Measurements from ENCODE around the gene TMEM8B. TPM values are rescaled to one million over a fixed set of nuclear protein-coding genes. Genes with fewer than 3 reads are reported as not detected.

Gene TMEM8B
- polyA plus RNA-seq, 1 donor (not counting 4 experiments of a cell fraction or from before 2014, with no cell fraction given), result 1.3 TPM

- DNase-seq (ENCODE audit: low read depth, low spot score), result no peak
- no peaks in the 10 kb centered on the region for H3K9me3 ChIP-seq (ENCODE audit: control insufficient read depth, low read depth, low read length)
- peak within 1 kb of the TSS; percentile 54 for H3K4me2 ChIP-seq (ENCODE audit: control insufficient read depth, extremely low read depth, insufficient read depth, low read depth, low read length)
- H3K9me1 ChIP-seq (ENCODE audit: control insufficient read depth, extremely low read depth, insufficient read depth, low read length), result no peaks in the 10 kb centered on the region
- no peaks in the 10 kb centered on the region for H3K79me2 ChIP-seq (ENCODE audit: control insufficient read depth, insufficient read depth, low read length)
- H3K27ac ChIP-seq (ENCODE audit: control insufficient read depth, insufficient read depth, low read length), result no peak within 1 kb of the TSS
- peaks cover 38% of the 10 kb centered on the region for H3K4me1 ChIP-seq (ENCODE audit: control insufficient read depth, extremely low read depth, insufficient read depth, low read length)
- H3K4me3 ChIP-seq (ENCODE audit: control insufficient read depth in 2 of 3, extremely low read depth in 1 of 3, insufficient read depth in 2 of 3, low read depth in 1 of 3, low read length in 3 of 3), result no peak within 1 kb of the TSS
- no peaks in the 10 kb centered on the region for H4K20me1 ChIP-seq (ENCODE audit: control insufficient read depth, extremely low read depth, insufficient read depth, low read length)
- no peak within 1 kb of the TSS for H3K9ac ChIP-seq (ENCODE audit: control insufficient read depth, extremely low read depth, insufficient read depth, low read length)
- peak within 1 kb of the TSS; percentile 14 for H2AFZ ChIP-seq (ENCODE audit: control insufficient read depth, low read length)
- no peaks in the 10 kb centered on the region for H3K27me3 ChIP-seq (ENCODE audit: control insufficient read depth, extremely low read depth, insufficient read depth, low read length)
- TF ChIP-seq CTCF (optimal IDR thresholded peaks at IDR 0.05 in 1 of 3, IDR thresholded peaks at IDR 0.05 in 1 of 3, conservative IDR thresholded peaks at IDR 0.05 in 1 of 3; ENCODE audit: extremely low read depth in 1 of 3, insufficient read depth in 2 of 3, low read length in 3 of 3) (no peak), EZH2 (IDR thresholded peaks at IDR 0.05; ENCODE audit: low read length) (no peak)
- dilution Hi-C loops (cut with MboI; ENCODE audit: extremely low pct_ligation_motif_present, low sequenced_read_pairs), result no loop called here
- no peaks in the 10 kb centered on the region for H3K36me3 ChIP-seq (ENCODE audit: control insufficient read depth in 2 of 2, extremely low read depth in 1 of 2, insufficient read depth in 2 of 2, low read length in 2 of 2)
- FAIRE-seq, result no peak
These were observed 80.2 kb downstream of the TMEM8B start, which contains the start of gene SPAAR for GRCh38 chr9:35909274-35909673. Gene SPAAR (plus strand): TSS chr9:35909490. CDS start chr9:35910464, 974 bp downstream.

- Histone ChIP-seq H3K9me1 (ENCODE audit: control insufficient read depth, extremely low read depth, insufficient read depth, low read length) (no peaks in the 10 kb centered on the region), H3K27ac (ENCODE audit: control insufficient read depth, insufficient read depth, low read length) (no peak overlapping the region), H3K4me2 (ENCODE audit: control insufficient read depth, extremely low read depth, insufficient read depth, low read depth, low read length) (no peak overlapping the region), H3K4me1 (ENCODE audit: control insufficient read depth, extremely low read depth, insufficient read depth, low read length) (peaks cover 40% of the 10 kb centered on the region), H4K20me1 (ENCODE audit: control insufficient read depth, extremely low read depth, insufficient read depth, low read length) (no peaks in the 10 kb centered on the region), H3K36me3 (ENCODE audit: control insufficient read depth in 2 of 2, extremely low read depth in 1 of 2, insufficient read depth in 2 of 2, low read length in 2 of 2) (no peaks in the 10 kb centered on the region), H3K9me3 (ENCODE audit: control insufficient read depth, low read depth, low read length) (no peaks in the 10 kb centered on the region), H3K4me3 (ENCODE audit: control insufficient read depth in 2 of 3, extremely low read depth in 1 of 3, insufficient read depth in 2 of 3, low read depth in 1 of 3, low read length in 3 of 3) (no peak overlapping the region), H3K9ac (ENCODE audit: control insufficient read depth, extremely low read depth, insufficient read depth, low read length) (no peak overlapping the region), H2AFZ (ENCODE audit: control insufficient read depth, low read length) (no peak overlapping the region), H3K27me3 (ENCODE audit: control insufficient read depth, extremely low read depth, insufficient read depth, low read length) (no peaks in the 10 kb centered on the region), H3K79me2 (ENCODE audit: control insufficient read depth, insufficient read depth, low read length) (no peaks in the 10 kb centered on the region)
- TF ChIP-seq CTCF (optimal IDR thresholded peaks at IDR 0.05 in 1 of 3, IDR thresholded peaks at IDR 0.05 in 1 of 3, conservative IDR thresholded peaks at IDR 0.05 in 1 of 3; ENCODE audit: extremely low read depth in 1 of 3, insufficient read depth in 2 of 3, low read length in 3 of 3) (no peak), EZH2 (IDR thresholded peaks at IDR 0.05; ENCODE audit: low read length) (no peak)
- DNase-seq (ENCODE audit: low read depth, low spot score) (no peak), FAIRE-seq (no peak)
- dilution Hi-C loops (cut with MboI; ENCODE audit: extremely low pct_ligation_motif_present, low sequenced_read_pairs), result no loop called here
These were observed 80.9 kb downstream of the TMEM8B start for GRCh38 chr9:35909687-35910612.
